ENCODE data around the gene SDK1. TPM values are rescaled to one million over a fixed set of nuclear protein-coding genes. Genes with fewer than 3 reads are reported as not detected.

The SDK1 gene
- total RNA-seq, 2 experiments from 2014 or later: 0.19 to 0.36 TPM

GRCh38 chr7:3289996-3290395 lies 11.1 kb upstream of the SDK1 start:
- no peak for DNase-seq (ENCODE audit: low spot score)
- Histone ChIP-seq H3K36me3 (ENCODE audit: insufficient read depth, low read length) (no peaks in the 10 kb centered on the region), H2AFZ (ENCODE audit: low read length) (no peak overlapping the region), H3K27ac (ENCODE audit: low read depth, low read length, poor library complexity, severe bottlenecking) (no peak overlapping the region), H3K9me3 (ENCODE audit: low read length) (no peaks in the 10 kb centered on the region), H3K4me1 (ENCODE audit: insufficient read depth, low read length, poor library complexity, severe bottlenecking) (no peaks in the 10 kb centered on the region), H3K79me2 (ENCODE audit: insufficient read depth, low read depth, low read length) (no peaks in the 10 kb centered on the region), H3K4me2 (ENCODE audit: low read length) (no peak overlapping the region), H3K9me2 (ENCODE audit: insufficient read depth, low read length) (no peaks in the 10 kb centered on the region), H4K20me1 (ENCODE audit: insufficient read depth, low read length) (no peaks in the 10 kb centered on the region), H3K4me3 (ENCODE audit: low read depth, low read length, poor library complexity, severe bottlenecking) (no peak overlapping the region)
- intact Hi-C loops (cut with micrococcal nuclease; ENCODE audit: unreplicated experiment): no loop called here
- no TSS peak for BruUV-seq (replicated peaks)
- POLR2A ChIA-PET: no interaction called here
- CTCF ChIA-PET (ENCODE audit: unreplicated experiment): interaction anchor here (1.1 kb wide), 1 partner anchor 61 kb away, joined by 3 read pairs; no protein-coding TSS in a partner anchor
- TF ChIP-seq, protein P1, sequence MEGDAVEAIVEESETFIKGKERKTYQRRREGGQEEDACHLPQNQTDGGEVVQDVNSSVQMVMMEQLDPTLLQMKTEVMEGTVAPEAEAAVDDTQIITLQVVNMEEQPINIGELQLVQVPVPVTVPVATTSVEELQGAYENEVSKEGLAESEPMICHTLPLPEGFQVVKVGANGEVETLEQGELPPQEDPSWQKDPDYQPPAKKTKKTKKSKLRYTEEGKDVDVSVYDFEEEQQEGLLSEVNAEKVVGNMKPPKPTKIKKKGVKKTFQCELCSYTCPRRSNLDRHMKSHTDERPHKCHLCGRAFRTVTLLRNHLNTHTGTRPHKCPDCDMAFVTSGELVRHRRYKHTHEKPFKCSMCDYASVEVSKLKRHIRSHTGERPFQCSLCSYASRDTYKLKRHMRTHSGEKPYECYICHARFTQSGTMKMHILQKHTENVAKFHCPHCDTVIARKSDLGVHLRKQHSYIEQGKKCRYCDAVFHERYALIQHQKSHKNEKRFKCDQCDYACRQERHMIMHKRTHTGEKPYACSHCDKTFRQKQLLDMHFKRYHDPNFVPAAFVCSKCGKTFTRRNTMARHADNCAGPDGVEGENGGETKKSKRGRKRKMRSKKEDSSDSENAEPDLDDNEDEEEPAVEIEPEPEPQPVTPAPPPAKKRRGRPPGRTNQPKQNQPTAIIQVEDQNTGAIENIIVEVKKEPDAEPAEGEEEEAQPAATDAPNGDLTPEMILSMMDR (conservative IDR thresholded peaks at IDR 0.05; ENCODE audit: low read length): no peak
- no peak for TF ChIP-seq EZH2phosphoT487 (IDR thresholded peaks at IDR 0.05; ENCODE audit: borderline replicate concordance, low read depth, low read length)

- no peak for DNase-seq (ENCODE audit: low spot score)
- Histone ChIP-seq H3K9me3 (ENCODE audit: low read length) (no peaks in the 10 kb centered on the region), H3K27ac (ENCODE audit: low read depth, low read length, poor library complexity, severe bottlenecking) (no peak overlapping the region), H3K36me3 (ENCODE audit: insufficient read depth, low read length) (no peaks in the 10 kb centered on the region), H4K20me1 (ENCODE audit: insufficient read depth, low read length) (no peaks in the 10 kb centered on the region), H2AFZ (ENCODE audit: low read length) (no peak overlapping the region), H3K4me3 (ENCODE audit: low read depth, low read length, poor library complexity, severe bottlenecking) (no peak overlapping the region), H3K9me2 (ENCODE audit: insufficient read depth, low read length) (no peaks in the 10 kb centered on the region), H3K79me2 (ENCODE audit: insufficient read depth, low read depth, low read length) (no peaks in the 10 kb centered on the region), H3K4me2 (ENCODE audit: low read length) (no peak overlapping the region), H3K4me1 (ENCODE audit: insufficient read depth, low read length, poor library complexity, severe bottlenecking) (no peaks in the 10 kb centered on the region)
- TF ChIP-seq, protein P1 (conservative IDR thresholded peaks at IDR 0.05; ENCODE audit: low read length): no peak
- no peak for TF ChIP-seq EZH2phosphoT487 (IDR thresholded peaks at IDR 0.05; ENCODE audit: borderline replicate concordance, low read depth, low read length)
- ChIA-PET CTCF (ENCODE audit: unreplicated experiment) (no interaction called here), POLR2A (no interaction called here)
- intact Hi-C loops (cut with micrococcal nuclease; ENCODE audit: unreplicated experiment): no loop called here
- BruUV-seq (replicated peaks): no TSS peak
Measured at GRCh38 chr7:3292694-3293093, 8.4 kb upstream of the SDK1 start.

DNA sequence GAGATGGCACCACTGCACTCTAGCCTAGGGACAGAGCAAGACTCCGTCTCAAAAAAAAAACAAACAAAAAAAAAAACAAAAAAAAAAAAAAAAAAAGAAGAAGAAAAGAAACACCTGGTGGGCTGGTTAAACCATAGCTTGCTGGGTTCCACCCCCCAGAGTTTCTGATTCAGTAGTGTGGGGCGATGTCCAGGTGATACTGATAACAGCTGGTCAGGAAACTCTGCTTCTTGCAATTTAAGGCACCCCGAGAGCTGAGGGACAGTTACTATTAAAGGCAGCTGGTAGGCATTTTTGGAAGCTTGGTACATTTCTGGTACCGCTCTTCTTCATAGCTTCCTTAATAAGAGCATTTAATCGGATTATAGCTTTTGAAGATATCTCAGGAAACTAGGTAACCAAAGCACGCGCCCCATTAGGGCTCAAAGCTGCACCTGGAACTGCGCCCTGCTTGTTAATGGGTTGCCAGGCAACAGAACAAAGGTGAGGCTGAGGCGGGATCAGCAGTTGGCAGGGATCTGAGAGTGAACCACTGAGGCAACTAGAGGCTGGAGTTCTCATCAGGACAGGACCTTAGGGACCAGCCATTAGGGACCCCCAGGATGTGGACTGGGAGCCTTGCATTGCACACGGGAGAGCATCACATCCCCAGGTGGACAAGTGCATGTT lies 6.5 kb upstream of the SDK1 start:
- no peaks in the 10 kb centered on the region for H3K79me2 ChIP-seq (ENCODE audit: insufficient read depth, low read depth, low read length)
- DNase-seq (ENCODE audit: low spot score): no peak
- no peak overlapping the region for H3K27ac ChIP-seq (ENCODE audit: low read depth, low read length, poor library complexity, severe bottlenecking)
- POLR2A ChIA-PET: interaction anchor here (0.5 to 0.6 kb wide), 2 partner anchors 81 to 314 kb away, joined by 3 to 4 read pairs; no protein-coding TSS in a partner anchor
- H3K4me1 ChIP-seq (ENCODE audit: insufficient read depth, low read length, poor library complexity, severe bottlenecking): no peaks in the 10 kb centered on the region
- no peak for TF ChIP-seq EZH2phosphoT487 (IDR thresholded peaks at IDR 0.05; ENCODE audit: borderline replicate concordance, low read depth, low read length)
- TF ChIP-seq, protein P1 (conservative IDR thresholded peaks at IDR 0.05; ENCODE audit: low read length): no peak
- H2AFZ ChIP-seq (ENCODE audit: low read length): no peak overlapping the region
- H3K4me2 ChIP-seq (ENCODE audit: low read length): no peak overlapping the region
- H3K9me2 ChIP-seq (ENCODE audit: insufficient read depth, low read length): no peaks in the 10 kb centered on the region
- H3K36me3 ChIP-seq (ENCODE audit: insufficient read depth, low read length): no peaks in the 10 kb centered on the region
- no peaks in the 10 kb centered on the region for H3K9me3 ChIP-seq (ENCODE audit: low read length)
- H4K20me1 ChIP-seq (ENCODE audit: insufficient read depth, low read length): no peaks in the 10 kb centered on the region
- no TSS peak for BruUV-seq (replicated peaks)
- intact Hi-C loops (cut with micrococcal nuclease; ENCODE audit: unreplicated experiment): no loop called here
- no peak overlapping the region for H3K4me3 ChIP-seq (ENCODE audit: low read depth, low read length, poor library complexity, severe bottlenecking)
- CTCF ChIA-PET (ENCODE audit: unreplicated experiment): no interaction called here

Data from OCI-LY7 (cell line).